Cardiac fibroblast (primary cell): ENCODE measurements around the gene PCSK5.

Experiments
- DNase-seq, 2 donors: peaks; one replicate each; pipeline versions ENCODE4 v3.0.0 to v3.0.0-alpha.2; 2010; ENCODE audit warnings: low read depth in 2 of 2
- H3K4me3 ChIP-seq, 2 donors: replicated peaks in 1 of 2; 1 replicate in 1 of 2; 2 replicates in 1 of 2; pipeline ENCODE4 v1.5.1; 2011; ENCODE audit warnings: low read depth in 2 of 2, low read length in 2 of 2, mild to moderate bottlenecking in 2 of 2, moderate library complexity in 1 of 2
- CTCF ChIP-seq: IDR thresholded peaks from one replicate; pipeline ENCODE4 v1.5.1; 2011; ENCODE audit warnings: low read depth, mild to moderate bottlenecking, low read length, inconsistent platforms

The PCSK5 gene

GRCh38 chr9:76349865-76350264, 459.4 kb downstream of the PCSK5 start:
- no peak for DNase-seq
- H3K4me3 ChIP-seq = no peak overlapping the region
- TF ChIP-seq CTCF = no peak

GRCh38 chr9:76351006-76351405, 460.5 kb downstream of the PCSK5 start:
- H3K4me3 ChIP-seq = no peak overlapping the region
- DNase-seq = no peak
- TF ChIP-seq CTCF = no peak

GRCh38 chr9:76352026-76352620, 461.6 kb downstream of the PCSK5 start:
- no peak overlapping the region for H3K4me3 ChIP-seq
- TF ChIP-seq CTCF = no peak
- DNase-seq = no peak

GRCh38 chr9:76353280-76353679, 462.8 kb downstream of the PCSK5 start:
- TF ChIP-seq CTCF = no peak
- no peak for DNase-seq
- no peak overlapping the region for H3K4me3 ChIP-seq

GRCh38 chr9:76354221-76354620, 463.7 kb downstream of the PCSK5 start:
- no peak for DNase-seq
- TF ChIP-seq CTCF = no peak
- H3K4me3 ChIP-seq = no peak overlapping the region

GRCh38 chr9:76355886-76356285, 465.4 kb downstream of the PCSK5 start:
- TF ChIP-seq CTCF = no peak
- DNase-seq = no peak

GRCh38 chr9:76357555-76357954, 467.1 kb downstream of the PCSK5 start:
- no peak overlapping the region for H3K4me3 ChIP-seq
- TF ChIP-seq CTCF = no peak
- DNase-seq = no peak

More at GRCh38 chr9:76355886-76356285, 465.4 kb downstream of the PCSK5 start:
- no peak overlapping the region for H3K4me3 ChIP-seq
